DOHH2 (cell line): ENCODE measurements around the gene NOX1.

Source experiments
- EZH2phosphoT487 ChIP-seq: fragments of 200-600 bp; sonication (generic); IDR thresholded peaks from 2 replicates; pipeline ENCODE4 v1.6.1; 2017; ENCODE audit warnings: borderline replicate concordance, mild to moderate bottlenecking, antibody characterized with exemption, low read length, moderate library complexity, mixed read lengths
- TF ChIP-seq, protein P1 (sequence below): fragments of 200-600 bp; sonication (generic); IDR thresholded peaks from one replicate; pipeline ENCODE4 v1.5.1; 2014; ENCODE audit warnings: antibody characterized with exemption, mild to moderate bottlenecking, low read depth, low read length; ENCODE audit not compliant: poor library complexity, severe bottlenecking

DNA sequence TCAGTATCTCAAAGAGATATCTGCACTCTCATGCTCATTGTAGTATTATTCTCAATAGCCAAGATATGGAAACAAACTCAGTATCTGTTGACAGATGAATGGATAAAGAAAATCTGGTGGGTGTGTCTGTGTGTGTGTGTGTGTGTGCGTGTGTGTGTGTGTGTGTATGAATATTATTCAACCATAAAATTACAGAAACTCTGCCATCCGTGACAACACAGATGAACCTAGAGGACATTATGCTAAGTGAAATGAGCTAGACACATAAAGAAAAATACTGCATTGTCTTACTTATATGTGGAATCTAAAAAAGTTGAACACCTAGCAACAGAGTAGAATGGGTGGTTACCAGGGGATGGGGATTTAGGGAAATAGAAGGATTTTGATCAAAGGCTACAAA is 41.4 kb upstream of the NOX1 start:
- TF ChIP-seq, protein P1, sequence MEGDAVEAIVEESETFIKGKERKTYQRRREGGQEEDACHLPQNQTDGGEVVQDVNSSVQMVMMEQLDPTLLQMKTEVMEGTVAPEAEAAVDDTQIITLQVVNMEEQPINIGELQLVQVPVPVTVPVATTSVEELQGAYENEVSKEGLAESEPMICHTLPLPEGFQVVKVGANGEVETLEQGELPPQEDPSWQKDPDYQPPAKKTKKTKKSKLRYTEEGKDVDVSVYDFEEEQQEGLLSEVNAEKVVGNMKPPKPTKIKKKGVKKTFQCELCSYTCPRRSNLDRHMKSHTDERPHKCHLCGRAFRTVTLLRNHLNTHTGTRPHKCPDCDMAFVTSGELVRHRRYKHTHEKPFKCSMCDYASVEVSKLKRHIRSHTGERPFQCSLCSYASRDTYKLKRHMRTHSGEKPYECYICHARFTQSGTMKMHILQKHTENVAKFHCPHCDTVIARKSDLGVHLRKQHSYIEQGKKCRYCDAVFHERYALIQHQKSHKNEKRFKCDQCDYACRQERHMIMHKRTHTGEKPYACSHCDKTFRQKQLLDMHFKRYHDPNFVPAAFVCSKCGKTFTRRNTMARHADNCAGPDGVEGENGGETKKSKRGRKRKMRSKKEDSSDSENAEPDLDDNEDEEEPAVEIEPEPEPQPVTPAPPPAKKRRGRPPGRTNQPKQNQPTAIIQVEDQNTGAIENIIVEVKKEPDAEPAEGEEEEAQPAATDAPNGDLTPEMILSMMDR, result no peak
- TF ChIP-seq EZH2phosphoT487, result no peak
